WTC11 (cell line): ENCODE measurements around the gene DCST2. TPM values are rescaled to one million over a fixed set of nuclear protein-coding genes. Genes with fewer than 3 reads are reported as not detected.

Experiments used
- ATAC-seq: fragments of 200-7000 bp; cut with Tn5 transposase; 2 replicates; pipeline ENCODE4 v1.10.0; 2021; ENCODE audit warnings: mild to moderate bottlenecking, moderate library complexity
- CTCF ChIA-PET: fragments of 300-600 bp; sonication (Branson Sonifier 250); formaldehyde crosslinking; loops from one replicate; lab custom pipeline; 2021; ENCODE audit warnings: antibody characterized with exemption; lab: Charles Lee
- POLR2A ChIA-PET: fragments of 350-600 bp; sonication (Branson Sonifier 250); formaldehyde crosslinking; loops from one replicate; lab custom pipeline; 2021; ENCODE audit warnings: antibody characterized with exemption; lab: Charles Lee
- DNase-seq: peaks from one replicate; pipeline ENCODE4 v3.0.0; 2021; ENCODE audit warnings: low spot score
- H3K27ac Mint-ChIP-seq: 2 replicates; pipeline ENCODE4 v1.8.0; 2021; ENCODE audit warnings: mixed read lengths
- H3K27me3 Mint-ChIP-seq: 2 replicates; pipeline ENCODE4 v1.8.0; 2021; ENCODE audit warnings: low read depth, mild to moderate bottlenecking, moderate library complexity, mixed read lengths
- H3K36me3 Mint-ChIP-seq: 2 replicates; pipeline ENCODE4 v1.8.0; 2021; ENCODE audit warnings: mixed read lengths
- H3K4me1 Mint-ChIP-seq: 2 replicates; pipeline ENCODE4 v1.8.0; 2022; ENCODE audit warnings: mixed read lengths
- H3K4me3 Mint-ChIP-seq: 2 replicates; pipeline ENCODE4 v1.8.0; 2021; ENCODE audit warnings: mild to moderate bottlenecking, moderate library complexity, mixed read lengths
- H3K9me3 Mint-ChIP-seq: 2 replicates; pipeline ENCODE4 v1.8.0; 2021; ENCODE audit warnings: mixed read lengths
- ARID4B ChIP-seq: sonication (generic); formaldehyde crosslinking; IDR thresholded peaks from 2 replicates; pipeline ENCODE4 v1.8.0; 2023; ENCODE audit warnings: missing genetic modification reagents, mild to moderate bottlenecking, borderline replicate concordance
- ATF3 ChIP-seq: sonication (generic); formaldehyde crosslinking; conservative IDR thresholded peaks from 2 replicates; pipeline ENCODE4 v1.8.1; 2022; ENCODE audit warnings: mild to moderate bottlenecking, missing genetic modification reagents
- CBFB ChIP-seq: sonication (generic); formaldehyde crosslinking; IDR thresholded peaks from 2 replicates; pipeline ENCODE4 v1.8.1; 2022; ENCODE audit warnings: mild to moderate bottlenecking, low read depth, missing genetic modification reagents
- CDX4 ChIP-seq: fragments of 250-450 bp; sonication (Bioruptor Pico); IDR thresholded peaks from 2 replicates; pipeline ENCODE4 v1.9.0; 2021; ENCODE audit warnings: moderate library complexity, mild to moderate bottlenecking, inconsistent platforms, borderline replicate concordance
- CTCF ChIP-seq: fragments of 200-600 bp; IDR thresholded peaks from 2 replicates; pipeline ENCODE4 v1.8.0; 2022; ENCODE audit warnings: antibody characterized with exemption
- ETV6 ChIP-seq: sonication (generic); formaldehyde crosslinking; IDR thresholded peaks from 2 replicates; pipeline ENCODE4 v1.8.1; 2022; ENCODE audit warnings: mild to moderate bottlenecking, missing genetic modification reagents
- FOXJ3 ChIP-seq: sonication (generic); formaldehyde crosslinking; IDR thresholded peaks from 2 replicates; pipeline ENCODE4 v1.9.0; 2021; ENCODE audit warnings: missing genetic modification reagents, mild to moderate bottlenecking, borderline replicate concordance
- FOXP1 ChIP-seq: sonication (generic); formaldehyde crosslinking; IDR thresholded peaks from 2 replicates; pipeline ENCODE4 v1.8.0; 2022; ENCODE audit warnings: missing genetic modification reagents, mild to moderate bottlenecking, moderate library complexity, borderline replicate concordance
- RELA ChIP-seq: sonication (generic); formaldehyde crosslinking; IDR thresholded peaks from 2 replicates; pipeline ENCODE4 v1.8.1; 2022; ENCODE audit warnings: missing genetic modification reagents, mild to moderate bottlenecking, borderline replicate concordance
- TCF7 ChIP-seq: sonication (generic); formaldehyde crosslinking; IDR thresholded peaks from 2 replicates; pipeline ENCODE4 v1.8.0; 2022; ENCODE audit warnings: mild to moderate bottlenecking, low read depth, missing genetic modification reagents, moderate library complexity
- ZBTB21 ChIP-seq: sonication (generic); formaldehyde crosslinking; IDR thresholded peaks from 2 replicates; pipeline ENCODE4 v1.8.1; 2023; ENCODE audit warnings: mild to moderate bottlenecking, missing genetic modification reagents, borderline replicate concordance
- ZNF532 ChIP-seq: fragments of 250-450 bp; sonication (Bioruptor Pico); IDR thresholded peaks from 2 replicates; pipeline ENCODE4 v1.9.0; 2021; ENCODE audit warnings: mild to moderate bottlenecking, borderline replicate concordance
- total RNA-seq: library from RNA; stranded (reverse); gene quantifications from 3 replicates; pipeline ENCODE4 v1.2.3, GENCODE V29; 2021

DCST2 gene
- total RNA-seq, 1 experiment from 2014 or later: 0.83 TPM

GRCh38 chr1:155008015-155008941, 25.3 kb downstream of the DCST2 start:
- peak; percentile 36 for DNase-seq
- CTCF ChIA-PET: interaction anchor here (0.6 to 4.3 kb wide), 15 partner anchors 9 to 185 kb away, joined by 3 to 58 read pairs (median 5); partner anchors contain the start of genes KRTCAP2, PBXIP1 and SHC1

More at GRCh38 chr1:155008015-155008941, 25.3 kb downstream of the DCST2 start:
- POLR2A ChIA-PET: interaction anchor here (0.5 to 1.7 kb wide), 8 partner anchors 8 to 38 kb away, joined by 3 to 9 read pairs (median 4); partner anchors contain the start of genes FLAD1 and SHC1
- H3K4me3 Mint-ChIP-seq: peak overlapping the region; percentile 41
- no peaks in the 10 kb centered on the region for H3K27me3 Mint-ChIP-seq
- H3K9me3 Mint-ChIP-seq: no peaks in the 10 kb centered on the region
- TF ChIP-seq ATF3 (CRISPR knock-in tag): no peak
- TF ChIP-seq FOXJ3 (CRISPR knock-in tag): no peak
- no peak for TF ChIP-seq FOXP1 (CRISPR knock-in tag)
- no peak for TF ChIP-seq ZBTB21 (CRISPR knock-in tag)
- TF ChIP-seq RELA (CRISPR knock-in tag): no peak
- no peak for TF ChIP-seq CTCF
- no peak for TF ChIP-seq CDX4 (CRISPR knock-in tag)
- TF ChIP-seq ARID4B (CRISPR knock-in tag): no peak
- TF ChIP-seq CBFB (CRISPR knock-in tag): no peak
- no peak for TF ChIP-seq ZNF532 (CRISPR knock-in tag)
- no peak for TF ChIP-seq ETV6
- TF ChIP-seq TCF7 (CRISPR knock-in tag): no peak
- peaks cover 4% of the 10 kb centered on the region; the same call in 1 of the 2 replicates for H3K36me3 Mint-ChIP-seq
- peaks cover 60% of the 10 kb centered on the region for H3K4me1 Mint-ChIP-seq
- no peak overlapping the region for H3K27ac Mint-ChIP-seq
- peak; percentile 2; the same call in 1 of the 2 replicates for ATAC-seq
